Measurements from ENCODE around the gene DOCK9.

The DOCK9 gene

DNA sequence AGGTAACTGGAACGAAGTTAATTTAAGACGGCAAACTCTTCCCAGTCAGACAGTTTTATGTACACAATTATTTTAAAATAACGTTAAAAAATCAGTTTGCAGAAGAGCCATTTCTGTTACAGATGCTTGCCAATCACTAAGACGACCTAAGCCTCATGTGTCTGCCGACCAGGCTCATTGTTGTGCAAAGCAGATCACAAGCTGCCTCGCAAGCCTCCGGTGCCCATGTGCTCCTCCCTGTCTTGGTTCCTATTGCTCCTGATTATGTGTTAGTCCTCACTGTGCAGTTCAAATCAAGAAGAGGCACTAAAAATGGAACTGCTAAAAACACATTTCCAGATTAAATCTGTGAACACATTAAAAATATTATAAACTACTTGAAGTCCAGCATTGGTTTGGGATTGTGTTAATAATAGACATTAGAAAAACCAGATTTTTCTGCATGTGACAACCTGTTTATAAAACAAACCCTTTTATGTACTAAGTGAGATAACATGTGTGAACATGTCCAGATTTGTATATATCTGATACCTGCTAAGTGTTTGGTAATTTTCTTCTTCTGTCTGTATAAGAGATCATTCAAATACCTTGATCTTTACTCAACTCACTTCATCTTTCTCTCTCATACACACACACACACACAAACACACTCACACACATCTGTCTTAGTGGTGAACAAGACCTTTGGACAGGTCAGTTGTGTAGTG is 143.5 kb downstream of the DOCK9 start:
- no peaks in the 10 kb centered on the region for H3K36me3 ChIP-seq (ENCODE audit: insufficient read depth, low read length)
- H3K4me1 ChIP-seq (ENCODE audit: insufficient read depth, low read length): peaks cover 18% of the 10 kb centered on the region
- H3K9me3 ChIP-seq (ENCODE audit: control insufficient read depth, insufficient read depth, low read length): no peaks in the 10 kb centered on the region
- no peak overlapping the region for H3K9ac ChIP-seq (ENCODE audit: low read depth, low read length)

DNA sequence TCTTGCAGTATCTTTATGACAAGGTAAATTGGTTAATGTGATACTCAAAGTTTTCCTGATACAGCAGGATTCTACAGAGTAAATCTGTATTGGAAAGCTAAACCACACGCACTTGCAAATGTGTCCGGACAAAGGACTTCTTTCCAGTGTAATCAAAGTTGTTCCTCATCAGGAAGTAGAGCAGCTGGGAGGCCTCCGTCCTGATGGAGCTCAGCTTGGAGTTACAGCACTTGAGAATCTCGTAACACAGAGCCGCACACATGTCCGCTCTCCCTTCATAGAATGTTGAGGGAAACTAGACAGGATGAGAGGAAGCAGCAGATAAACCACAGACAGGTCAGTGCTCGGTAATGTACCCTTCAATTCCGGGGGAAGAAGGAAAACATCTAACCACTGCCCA is 146.6 kb downstream of the DOCK9 start:
- H3K36me3 ChIP-seq (ENCODE audit: insufficient read depth, low read length): no peaks in the 10 kb centered on the region
- peaks cover 21% of the 10 kb centered on the region for H3K4me1 ChIP-seq (ENCODE audit: insufficient read depth, low read length)
- no peak overlapping the region for H3K9ac ChIP-seq (ENCODE audit: low read depth, low read length)
- no peaks in the 10 kb centered on the region for H3K9me3 ChIP-seq (ENCODE audit: control insufficient read depth, insufficient read depth, low read length)

DNA sequence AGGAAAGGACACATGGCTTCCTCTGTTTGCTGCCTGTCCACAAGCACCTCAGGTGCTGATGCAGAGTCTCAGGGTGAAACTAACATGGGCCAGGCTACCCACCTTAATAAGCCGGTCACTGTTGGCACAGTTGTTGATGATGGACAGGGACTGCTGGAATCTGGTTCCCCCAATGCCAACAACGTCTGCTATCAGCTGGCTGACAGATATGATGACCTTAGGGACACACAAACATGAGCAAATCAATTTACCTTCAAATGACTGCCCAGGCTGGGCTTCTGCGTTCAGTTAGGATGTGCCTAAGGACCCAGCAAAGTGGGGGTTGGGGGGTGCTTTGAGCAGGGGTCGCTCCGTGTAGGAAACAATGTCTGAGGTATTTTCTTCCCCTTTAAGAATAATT is 148.3 kb downstream of the DOCK9 start:
- H3K9ac ChIP-seq (ENCODE audit: low read depth, low read length): no peak overlapping the region
- H3K36me3 ChIP-seq (ENCODE audit: insufficient read depth, low read length): no peaks in the 10 kb centered on the region
- no peaks in the 10 kb centered on the region for H3K9me3 ChIP-seq (ENCODE audit: control insufficient read depth, insufficient read depth, low read length)
- peaks cover 14% of the 10 kb centered on the region for H3K4me1 ChIP-seq (ENCODE audit: insufficient read depth, low read length)

DNA sequence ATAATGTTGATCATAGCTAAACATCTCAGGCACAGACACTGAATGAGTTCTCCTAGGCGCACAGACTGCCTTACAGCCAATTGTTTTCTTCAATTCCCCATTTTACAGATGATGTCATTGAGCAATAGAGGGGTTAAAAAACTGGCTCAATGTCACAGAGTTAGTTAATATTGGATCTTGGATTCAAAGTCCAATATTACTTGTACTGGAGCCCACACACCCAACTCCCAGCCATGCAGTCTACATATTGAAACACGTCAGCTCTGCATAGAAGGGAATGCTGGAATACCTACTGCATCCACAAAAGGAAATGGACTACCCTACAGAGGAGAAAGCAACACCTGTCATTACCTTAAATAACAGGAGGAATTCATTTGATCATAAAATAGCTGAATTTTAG is 149.2 kb downstream of the DOCK9 start:
- H3K9ac ChIP-seq (ENCODE audit: low read depth, low read length): no peak overlapping the region
- no peaks in the 10 kb centered on the region for H3K36me3 ChIP-seq (ENCODE audit: insufficient read depth, low read length)
- H3K4me1 ChIP-seq (ENCODE audit: insufficient read depth, low read length): peaks cover 5% of the 10 kb centered on the region; the same call in 1 of the 2 replicates
- H3K9me3 ChIP-seq (ENCODE audit: control insufficient read depth, insufficient read depth, low read length): no peaks in the 10 kb centered on the region

DNA sequence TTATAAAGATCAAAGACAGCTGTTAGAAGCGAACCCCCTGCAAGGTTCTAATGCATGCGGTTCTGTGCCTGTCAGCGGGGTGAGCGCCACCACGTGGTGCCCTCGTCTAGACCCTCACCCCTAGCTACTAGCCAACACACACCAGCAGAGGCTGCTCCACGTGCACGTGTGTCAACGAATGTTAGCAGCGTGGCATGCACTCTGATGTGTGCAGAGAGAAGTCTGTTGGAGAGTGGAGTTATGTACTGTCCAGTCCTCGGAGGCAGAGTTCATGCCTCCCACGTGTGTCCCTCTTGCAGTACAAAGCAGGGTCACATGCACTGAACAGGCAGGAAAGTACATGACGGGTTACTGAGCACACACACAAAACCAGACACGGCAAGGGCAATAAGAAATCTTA is 150.4 kb downstream of the DOCK9 start:
- Histone ChIP-seq H3K4me1 (ENCODE audit: insufficient read depth, low read length) (peaks cover 4% of the 10 kb centered on the region; the same call in 1 of the 2 replicates), H3K9me3 (ENCODE audit: control insufficient read depth, insufficient read depth, low read length) (no peaks in the 10 kb centered on the region), H3K36me3 (ENCODE audit: insufficient read depth, low read length) (no peaks in the 10 kb centered on the region)

DNA sequence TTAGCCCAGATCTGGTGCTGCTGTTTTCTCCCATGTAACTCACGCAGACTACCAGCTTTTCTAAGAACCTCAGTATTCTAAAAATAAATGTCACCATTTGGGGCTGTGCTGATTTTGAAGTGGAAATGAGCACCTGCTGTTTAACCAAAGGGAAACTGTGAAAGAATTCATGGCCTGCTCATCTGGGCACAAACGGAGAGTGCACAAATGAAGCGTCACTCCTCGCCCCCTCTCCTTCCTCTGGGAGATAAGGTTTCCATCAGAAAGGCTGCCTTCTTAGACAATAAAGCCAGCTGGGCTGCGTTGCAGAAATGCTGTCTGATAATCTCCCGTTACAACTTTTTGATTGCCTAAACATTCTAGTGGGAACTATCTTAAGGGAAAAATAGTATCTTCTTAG is 151.7 kb downstream of the DOCK9 start:
- Histone ChIP-seq H3K9me3 (ENCODE audit: control insufficient read depth, insufficient read depth, low read length) (no peaks in the 10 kb centered on the region), H3K4me1 (ENCODE audit: insufficient read depth, low read length) (peaks cover 17% of the 10 kb centered on the region), H3K9ac (ENCODE audit: low read depth, low read length) (no peak overlapping the region), H3K36me3 (ENCODE audit: insufficient read depth, low read length) (no peaks in the 10 kb centered on the region)

More for the DNA sequence above, 150.4 kb downstream of the DOCK9 start:
- H3K9ac ChIP-seq (ENCODE audit: low read depth, low read length): no peak overlapping the region

DNA sequence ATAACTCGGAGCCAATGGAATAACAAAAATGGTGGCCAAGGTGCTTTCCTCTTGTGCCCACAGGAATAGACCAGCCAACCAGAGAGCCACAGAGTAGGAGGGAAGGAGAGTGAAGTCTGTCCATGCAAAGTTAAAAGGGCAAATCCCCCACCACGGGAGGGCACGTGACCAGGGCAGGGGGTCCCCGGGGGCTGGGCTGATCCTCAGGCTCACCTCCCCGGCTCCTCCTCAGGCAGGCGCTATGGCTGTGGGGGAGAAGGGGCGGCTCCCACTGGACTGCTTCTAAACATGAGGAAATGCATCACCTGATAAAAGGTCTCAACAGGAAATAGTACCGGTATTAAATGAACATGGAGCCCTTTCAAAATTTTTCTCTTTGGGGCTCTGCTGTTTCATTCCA is 152.2 kb downstream of the DOCK9 start:
- H3K4me1 ChIP-seq (ENCODE audit: insufficient read depth, low read length): peaks cover 17% of the 10 kb centered on the region
- H3K9me3 ChIP-seq (ENCODE audit: control insufficient read depth, insufficient read depth, low read length): no peaks in the 10 kb centered on the region
- no peak overlapping the region for H3K9ac ChIP-seq (ENCODE audit: low read depth, low read length)
- no peaks in the 10 kb centered on the region for H3K36me3 ChIP-seq (ENCODE audit: insufficient read depth, low read length)

DNA sequence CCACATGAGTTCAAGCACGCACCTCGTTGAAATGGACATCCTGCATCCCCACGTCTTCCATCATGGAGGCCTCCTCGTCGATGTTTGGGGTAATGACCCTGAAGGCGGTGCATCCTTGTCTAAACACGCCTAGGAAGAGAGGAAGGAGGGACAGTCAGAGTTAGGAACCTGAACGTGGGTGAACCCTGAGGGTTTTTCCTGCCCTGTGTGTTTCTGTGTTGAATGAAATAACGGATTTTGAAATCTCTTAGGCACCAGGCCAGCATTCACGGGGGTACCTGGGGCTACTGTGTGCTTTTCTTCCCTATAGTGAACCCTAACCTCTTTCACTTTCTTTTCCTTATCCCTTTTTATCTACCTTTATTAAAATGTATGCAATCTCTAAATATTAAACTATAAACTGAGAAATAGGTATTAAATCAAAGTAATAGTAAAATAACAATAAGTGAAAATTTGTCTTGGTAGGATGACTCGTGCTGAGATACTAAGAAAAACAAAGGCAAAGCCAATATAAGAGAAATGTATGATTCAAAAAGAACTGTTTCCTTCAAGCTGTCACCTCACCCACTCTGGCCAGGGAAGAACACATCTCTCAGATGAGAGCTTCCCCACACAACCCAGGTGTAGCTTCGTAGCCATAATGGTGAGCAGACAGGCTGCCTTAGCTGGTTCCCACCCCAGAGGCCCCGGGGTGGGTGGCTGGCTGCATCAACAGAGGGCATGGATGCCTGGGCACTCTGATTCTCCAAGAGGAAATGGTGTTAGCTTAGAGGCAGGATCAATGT is 153.3 kb downstream of the DOCK9 start:
- H3K9ac ChIP-seq (ENCODE audit: low read depth, low read length): no peak overlapping the region
- peaks cover 17% of the 10 kb centered on the region for H3K4me1 ChIP-seq (ENCODE audit: insufficient read depth, low read length)
- no peaks in the 10 kb centered on the region for H3K36me3 ChIP-seq (ENCODE audit: insufficient read depth, low read length)
- no peaks in the 10 kb centered on the region for H3K9me3 ChIP-seq (ENCODE audit: control insufficient read depth, insufficient read depth, low read length)

DNA sequence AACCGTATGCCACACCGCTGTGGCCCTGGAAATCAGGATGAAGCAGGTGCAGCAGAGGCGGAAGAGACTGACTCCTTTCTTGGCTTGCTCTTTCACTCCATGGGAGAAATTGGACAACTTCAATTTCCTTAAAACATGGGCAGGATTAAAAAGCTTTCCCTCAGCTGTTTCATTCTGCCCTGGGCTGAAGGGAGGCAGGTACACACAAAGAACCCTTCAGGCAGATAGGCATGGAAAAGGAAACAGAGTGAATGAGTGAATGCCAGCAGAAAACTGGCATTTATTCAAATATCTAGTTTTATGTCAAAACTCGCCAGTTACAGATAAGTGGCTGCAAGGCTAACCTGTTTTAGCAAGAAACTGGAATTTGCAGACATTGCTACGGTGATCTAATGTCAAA is 154.4 kb downstream of the DOCK9 start:
- no peaks in the 10 kb centered on the region for H3K36me3 ChIP-seq (ENCODE audit: insufficient read depth, low read length)
- H3K9ac ChIP-seq (ENCODE audit: low read depth, low read length): no peak overlapping the region
- H3K9me3 ChIP-seq (ENCODE audit: control insufficient read depth, insufficient read depth, low read length): no peaks in the 10 kb centered on the region
- peaks cover 17% of the 10 kb centered on the region for H3K4me1 ChIP-seq (ENCODE audit: insufficient read depth, low read length)

DNA sequence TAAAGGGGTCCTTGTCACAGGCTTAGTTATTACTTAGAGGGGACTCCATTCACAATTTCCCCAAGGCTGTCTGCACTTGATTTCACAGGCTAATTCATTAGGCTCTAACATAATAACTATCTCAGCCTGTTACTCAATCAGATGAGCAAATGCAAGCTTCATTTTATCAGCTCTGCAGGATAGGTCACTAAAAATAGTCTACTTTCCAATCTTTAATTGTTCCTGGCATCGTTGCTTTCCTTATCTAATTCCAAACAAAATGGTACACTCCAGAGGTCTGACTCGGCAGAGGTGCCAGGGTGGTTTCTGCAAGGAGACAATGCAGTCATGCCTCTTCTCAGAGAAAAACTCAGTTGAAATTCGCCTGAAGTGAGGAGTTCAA is 155.6 kb downstream of the DOCK9 start:
- no peak overlapping the region for H3K9ac ChIP-seq (ENCODE audit: low read depth, low read length)
- H3K36me3 ChIP-seq (ENCODE audit: insufficient read depth, low read length): no peaks in the 10 kb centered on the region
- H3K9me3 ChIP-seq (ENCODE audit: control insufficient read depth, insufficient read depth, low read length): no peaks in the 10 kb centered on the region
- H3K4me1 ChIP-seq (ENCODE audit: insufficient read depth, low read length): peaks cover 17% of the 10 kb centered on the region

DNA sequence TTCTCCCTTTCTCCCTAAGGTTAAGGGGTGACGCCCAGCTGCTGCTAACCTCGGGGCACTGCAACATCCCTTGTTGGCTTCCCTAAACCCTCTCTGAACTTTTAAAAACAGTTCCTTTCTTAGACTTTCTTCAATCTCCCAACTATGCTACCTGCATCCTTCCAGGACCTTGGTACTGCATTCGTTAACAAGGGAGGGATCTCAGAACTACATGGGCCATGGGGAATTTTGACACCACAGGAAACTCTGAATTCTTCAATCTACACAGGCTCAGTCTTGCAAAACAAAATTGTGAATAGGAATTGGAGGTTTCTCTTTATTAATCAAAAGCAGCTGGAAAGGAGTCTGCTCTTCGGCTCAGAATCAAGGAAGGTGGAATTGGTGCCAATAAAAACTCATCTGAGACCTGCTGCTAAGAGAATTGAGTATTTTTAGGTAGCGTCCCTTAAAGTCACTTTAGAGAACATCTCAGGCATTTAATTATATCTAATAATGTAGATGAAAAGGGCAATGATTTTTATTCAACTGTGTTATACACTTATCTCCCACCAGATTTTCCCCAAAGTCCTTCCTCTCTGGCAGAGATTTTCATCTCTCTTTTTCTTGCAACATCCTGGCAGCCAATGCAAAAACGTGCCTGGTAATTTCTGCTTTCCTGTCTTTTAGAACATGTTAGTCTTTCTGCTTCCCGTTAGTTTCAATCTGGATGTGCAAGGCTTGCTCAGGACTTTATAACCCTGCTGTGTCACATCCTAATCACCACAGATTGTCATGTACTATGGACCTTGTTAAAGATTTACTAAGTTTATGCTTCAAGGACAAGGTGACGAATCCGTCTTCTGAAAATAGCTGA is 156.3 kb downstream of the DOCK9 start:
- H3K9me3 ChIP-seq (ENCODE audit: control insufficient read depth, insufficient read depth, low read length): no peaks in the 10 kb centered on the region
- H3K9ac ChIP-seq (ENCODE audit: low read depth, low read length): no peak overlapping the region

DNA sequence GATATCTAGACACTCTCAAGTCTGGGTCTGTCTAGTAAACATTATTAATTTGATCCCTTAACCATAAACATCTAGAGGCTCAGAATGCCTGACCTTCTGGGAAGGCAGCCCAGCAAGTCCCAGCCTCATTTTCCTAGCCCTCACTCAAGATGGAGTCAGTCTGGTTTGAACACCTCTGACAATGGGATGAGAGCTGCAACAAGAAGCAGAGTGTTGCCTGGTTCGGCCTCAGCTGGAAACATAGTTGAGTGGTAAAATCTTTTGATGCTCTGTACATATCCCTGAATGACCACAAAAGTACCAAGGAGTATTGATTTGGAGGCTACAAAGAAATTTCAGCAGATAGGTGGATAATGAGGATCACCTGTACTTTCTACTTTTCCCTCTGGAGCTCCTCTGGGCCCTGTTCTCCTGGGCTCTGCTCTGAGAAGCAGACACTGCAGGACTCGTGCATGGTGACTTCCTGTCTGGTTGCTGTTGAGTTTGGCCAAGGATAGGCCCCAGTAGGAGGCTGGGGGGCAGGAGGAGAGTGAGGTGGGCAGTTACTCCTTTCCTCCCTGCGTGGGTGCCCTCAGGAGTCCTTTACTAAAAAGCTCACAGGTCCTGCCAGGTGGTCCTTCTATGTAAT is 157.0 kb downstream of the DOCK9 start:
- Histone ChIP-seq H3K4me1 (ENCODE audit: insufficient read depth, low read length) (peaks cover 13% of the 10 kb centered on the region), H3K9me3 (ENCODE audit: control insufficient read depth, insufficient read depth, low read length) (no peaks in the 10 kb centered on the region), H3K36me3 (ENCODE audit: insufficient read depth, low read length) (no peaks in the 10 kb centered on the region), H3K9ac (ENCODE audit: low read depth, low read length) (no peak overlapping the region)

More for the DNA sequence above, 156.3 kb downstream of the DOCK9 start:
- no peaks in the 10 kb centered on the region for H3K36me3 ChIP-seq (ENCODE audit: insufficient read depth, low read length)
- H3K4me1 ChIP-seq (ENCODE audit: insufficient read depth, low read length): peaks cover 17% of the 10 kb centered on the region

DNA sequence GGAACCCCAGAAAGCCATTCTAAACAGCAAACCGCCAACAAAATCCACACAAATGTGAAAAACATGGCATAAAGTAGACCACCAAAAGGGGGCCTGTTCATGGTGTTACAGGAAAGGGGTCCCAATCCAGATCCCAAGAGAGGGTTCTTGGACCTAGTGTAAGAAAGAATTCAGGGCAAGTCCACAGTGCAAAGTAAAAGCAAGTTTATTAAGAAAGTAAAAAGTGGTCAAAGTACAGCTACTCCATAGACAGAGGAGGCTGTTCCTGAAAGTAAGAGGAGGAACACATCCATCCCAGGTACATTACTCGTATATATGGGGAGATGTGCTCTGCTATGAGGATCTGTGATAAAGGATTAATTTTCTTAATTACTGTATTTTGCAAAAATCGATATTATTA is 157.6 kb downstream of the DOCK9 start:
- Histone ChIP-seq H3K36me3 (ENCODE audit: insufficient read depth, low read length) (no peaks in the 10 kb centered on the region), H3K9ac (ENCODE audit: low read depth, low read length) (no peak overlapping the region), H3K9me3 (ENCODE audit: control insufficient read depth, insufficient read depth, low read length) (no peaks in the 10 kb centered on the region)

DNA sequence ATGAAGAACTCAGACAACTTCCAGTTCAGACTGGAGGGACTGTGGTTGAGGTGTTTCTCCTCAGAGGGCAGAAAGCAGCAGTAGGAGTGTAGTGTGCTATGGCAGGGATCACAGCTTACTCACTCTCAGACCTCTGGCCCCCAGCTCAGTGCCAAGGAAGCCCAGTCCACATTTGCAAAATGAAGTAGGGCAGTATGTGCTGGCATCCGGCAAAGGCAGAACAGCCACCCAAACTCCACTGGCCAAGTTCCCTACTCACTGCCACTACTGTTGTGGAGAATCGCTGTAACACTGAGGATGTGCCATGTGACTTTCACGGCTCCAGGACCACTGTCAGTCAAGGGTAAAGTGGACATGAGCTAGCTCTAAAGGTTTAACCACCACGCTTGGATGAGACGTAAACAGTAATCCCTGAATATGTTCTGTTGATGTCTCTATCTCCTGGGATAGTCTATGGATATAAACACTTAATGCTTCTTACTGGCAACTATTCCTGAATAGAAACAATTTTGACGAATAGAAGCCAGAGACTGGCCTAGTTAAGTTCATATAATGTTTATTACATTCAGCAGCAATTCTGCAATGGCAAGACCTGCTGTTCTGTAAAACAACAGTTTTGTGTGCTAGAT is 158.4 kb downstream of the DOCK9 start:
- Histone ChIP-seq H3K4me1 (ENCODE audit: insufficient read depth, low read length) (peaks cover 13% of the 10 kb centered on the region), H3K36me3 (ENCODE audit: insufficient read depth, low read length) (no peaks in the 10 kb centered on the region), H3K9me3 (ENCODE audit: control insufficient read depth, insufficient read depth, low read length) (no peaks in the 10 kb centered on the region), H3K9ac (ENCODE audit: low read depth, low read length) (no peak overlapping the region)

More for the DNA sequence above, 157.6 kb downstream of the DOCK9 start:
- peaks cover 13% of the 10 kb centered on the region for H3K4me1 ChIP-seq (ENCODE audit: insufficient read depth, low read length)

Data from ES-I3 (cell line).